Activated CD8-positive, alpha-beta memory T cell treated with anti-CD3 and anti-CD28 coated beads for 36 hours (primary cell): ENCODE measurements around the gene LYPD6B. TPM values are rescaled to one million over a fixed set of nuclear protein-coding genes. Genes with fewer than 3 reads are reported as not detected.

ENCODE experiments used
- CTCF ChIA-PET: fragments of 350-600 bp; sonication (Branson Sonifier 250); formaldehyde crosslinking; loops from one replicate; lab custom pipeline; 2021; ENCODE audit warnings: antibody characterized with exemption; lab: Charles Lee
- POLR2A ChIA-PET: fragments of 350-600 bp; sonication (Branson Sonifier 250); formaldehyde crosslinking; loops from one replicate; lab custom pipeline; 2021; ENCODE audit warnings: antibody characterized with exemption; lab: Charles Lee
- total RNA-seq, 2 experiments: library from RNA; stranded (reverse); gene quantifications; one replicate each; pipeline ENCODE4 v1.2.3, GENCODE V29; 2021

Gene LYPD6B
- total RNA-seq, 2 experiments from 2014 or later, result not detected

DNA sequence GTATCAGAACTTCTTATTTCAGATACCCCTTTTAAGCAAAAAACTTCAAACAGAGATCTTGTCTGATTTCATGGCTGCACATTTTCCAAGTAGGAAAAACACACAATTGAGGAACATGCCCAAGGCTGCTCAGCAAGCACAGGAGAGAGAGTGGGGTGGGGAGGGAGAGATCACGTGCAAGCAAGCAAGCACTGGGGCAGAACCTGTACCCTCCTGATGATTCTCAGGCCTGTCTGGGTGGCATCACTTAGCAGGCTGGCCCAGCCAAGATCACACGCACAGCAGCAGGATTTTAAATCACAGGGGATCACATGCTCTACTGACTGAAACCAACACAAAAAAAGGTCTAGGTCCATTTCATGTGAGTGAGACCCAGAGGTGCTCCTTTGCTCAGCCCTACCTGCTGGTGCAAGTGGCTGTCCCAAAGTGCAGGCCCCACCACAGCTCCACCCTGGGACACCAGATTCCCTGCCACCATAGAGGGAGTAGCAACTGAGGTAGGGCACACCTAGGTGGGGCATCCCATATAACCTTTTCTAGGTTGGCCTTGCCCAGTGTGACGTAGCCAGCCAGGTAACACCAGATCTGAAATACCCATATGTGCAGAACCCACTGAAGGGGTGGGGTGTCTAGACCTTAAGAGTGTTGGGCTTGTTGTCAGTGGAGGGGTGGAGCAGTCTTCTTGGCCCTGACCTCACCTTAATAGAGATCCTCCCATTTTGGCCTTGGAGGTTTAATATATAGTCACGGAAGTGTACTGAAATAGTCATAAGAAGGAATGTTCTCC is 1.8 kb upstream of the LYPD6B start:
- POLR2A ChIA-PET, result no interaction called here
- CTCF ChIA-PET, result no interaction called here

DNA sequence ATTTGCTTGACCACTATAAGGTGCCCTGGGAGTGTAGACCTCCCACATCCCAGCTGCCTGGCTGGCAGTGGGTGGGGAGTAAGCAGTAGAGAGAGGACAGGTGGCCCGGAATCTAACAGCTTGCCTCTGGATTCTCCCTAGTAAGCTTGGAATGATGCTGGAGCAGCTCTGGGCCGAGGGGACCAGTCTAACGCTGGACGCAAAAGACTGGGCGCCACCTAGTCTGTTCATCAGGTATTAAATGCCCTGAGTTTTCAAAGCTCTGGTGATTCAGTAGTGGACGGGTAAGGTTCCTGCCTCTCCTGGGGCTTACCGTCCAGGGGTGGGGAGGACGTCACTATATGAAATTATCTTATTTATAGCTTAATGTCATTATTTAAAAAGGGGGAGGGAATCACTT is 648 bp upstream of the LYPD6B start:
- POLR2A ChIA-PET, result no interaction called here
- CTCF ChIA-PET, result no interaction called here

DNA sequence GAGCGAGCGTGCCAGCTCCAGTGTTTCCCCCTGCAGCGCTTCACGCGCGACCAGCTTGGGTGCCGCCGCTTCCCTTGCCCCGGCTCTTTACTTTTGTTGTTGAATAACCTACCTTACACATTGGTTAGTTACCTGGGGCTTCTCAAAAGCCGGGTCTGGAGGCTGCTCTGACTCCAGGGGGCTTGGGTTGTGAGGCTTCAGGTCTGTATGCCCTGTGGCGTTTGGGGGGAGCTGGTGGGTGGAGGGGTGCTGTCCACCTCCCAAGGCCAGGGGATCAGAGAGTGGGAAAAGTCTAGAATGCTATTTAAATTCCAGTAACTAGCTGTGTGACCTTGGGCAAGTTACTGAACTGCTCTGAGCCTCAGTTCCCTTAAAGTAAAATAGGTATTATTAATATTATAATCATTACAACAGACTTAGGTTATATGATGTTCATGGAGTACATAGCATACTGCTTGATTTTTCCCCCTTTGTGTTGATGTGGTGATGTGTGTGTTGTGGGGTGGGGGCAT is 770 bp downstream of the LYPD6B start:
- CTCF ChIA-PET, result interaction anchor here (0.6 kb wide), 1 partner anchor 39 kb away, joined by 3 read pairs; no protein-coding TSS in a partner anchor
- POLR2A ChIA-PET, result no interaction called here

DNA sequence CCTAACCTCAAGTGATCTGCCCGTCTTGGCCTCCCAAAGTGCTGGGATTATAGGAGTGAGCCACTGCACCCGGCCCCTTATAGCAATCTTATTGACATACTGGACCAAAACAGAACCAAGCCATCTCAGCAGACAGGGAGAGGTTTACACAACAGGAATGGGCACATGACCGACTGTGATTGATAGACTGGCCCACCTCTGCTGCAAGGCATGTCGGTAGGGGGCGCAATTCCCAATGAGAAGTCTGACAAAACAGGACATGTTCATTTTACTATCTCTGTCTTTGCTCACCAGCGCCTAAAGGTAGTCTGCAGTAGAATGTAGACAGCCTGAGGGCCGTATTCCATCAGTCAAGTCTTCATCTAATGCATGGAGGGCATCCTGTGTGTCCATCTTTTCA is 2.0 kb downstream of the LYPD6B start:
- ChIA-PET POLR2A (interaction anchor here (0.7 kb wide), 1 partner anchor 310 kb away, joined by 3 read pairs; no protein-coding TSS in a partner anchor), CTCF (no interaction called here)

DNA sequence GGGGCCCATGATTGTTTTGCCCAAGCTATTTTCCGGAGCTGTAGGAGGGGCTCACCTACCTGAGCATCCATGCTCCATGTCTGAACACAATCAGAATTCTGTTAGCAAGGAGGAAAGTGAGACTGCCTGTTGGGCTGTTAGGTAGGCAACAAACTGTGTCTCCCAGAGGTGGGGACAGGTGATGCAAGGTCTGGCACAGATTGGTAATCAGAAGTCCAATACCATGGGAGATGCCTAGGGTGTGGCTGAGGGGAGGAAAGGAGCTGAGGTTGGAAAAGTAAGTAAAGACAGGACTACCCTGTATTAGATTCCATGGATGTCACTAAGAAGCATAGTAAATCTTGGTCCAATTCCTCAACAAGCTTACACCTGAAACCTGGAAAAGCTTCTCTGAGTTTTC is 3.0 kb downstream of the LYPD6B start:
- ChIA-PET CTCF (no interaction called here), POLR2A (no interaction called here)

DNA sequence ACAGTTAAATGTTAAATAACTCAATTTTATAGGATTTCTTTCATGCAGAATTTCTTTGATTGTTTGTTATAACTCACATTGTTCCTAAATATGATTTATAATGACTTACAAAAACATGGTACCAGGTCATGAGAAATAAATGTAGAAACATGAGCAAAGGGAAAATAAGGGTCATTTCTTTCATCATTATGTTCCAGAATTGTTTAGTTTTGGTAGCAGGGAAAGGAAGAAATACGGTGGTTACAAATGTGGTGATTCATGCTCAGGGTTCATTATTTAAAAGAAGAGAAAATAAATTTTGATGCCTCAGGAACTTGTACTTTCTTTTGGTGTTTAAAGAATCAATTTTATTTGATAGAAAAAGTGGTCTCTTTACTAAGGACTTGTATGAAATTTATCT is 4.4 kb downstream of the LYPD6B start:
- POLR2A ChIA-PET, result no interaction called here
- CTCF ChIA-PET, result no interaction called here

DNA sequence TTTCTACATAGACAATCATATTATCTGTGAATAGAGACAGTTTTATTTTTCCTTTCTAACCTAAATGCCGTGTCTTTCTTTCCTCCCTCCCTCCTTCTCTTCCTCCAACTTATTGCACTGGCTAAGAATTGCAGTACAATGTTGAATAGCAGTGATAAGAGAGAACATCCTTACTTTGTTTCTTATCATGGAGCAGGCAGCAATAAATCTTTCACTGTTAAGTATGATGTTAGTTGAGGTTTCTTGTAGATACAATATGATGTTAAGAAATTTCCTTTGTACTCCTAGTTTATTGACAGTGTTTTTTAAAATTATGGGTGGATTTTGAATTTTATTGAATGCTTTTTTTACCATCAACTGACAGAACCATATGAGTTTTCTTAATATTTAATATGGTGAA is 6.0 kb downstream of the LYPD6B start:
- CTCF ChIA-PET, result no interaction called here
- POLR2A ChIA-PET, result no interaction called here

DNA sequence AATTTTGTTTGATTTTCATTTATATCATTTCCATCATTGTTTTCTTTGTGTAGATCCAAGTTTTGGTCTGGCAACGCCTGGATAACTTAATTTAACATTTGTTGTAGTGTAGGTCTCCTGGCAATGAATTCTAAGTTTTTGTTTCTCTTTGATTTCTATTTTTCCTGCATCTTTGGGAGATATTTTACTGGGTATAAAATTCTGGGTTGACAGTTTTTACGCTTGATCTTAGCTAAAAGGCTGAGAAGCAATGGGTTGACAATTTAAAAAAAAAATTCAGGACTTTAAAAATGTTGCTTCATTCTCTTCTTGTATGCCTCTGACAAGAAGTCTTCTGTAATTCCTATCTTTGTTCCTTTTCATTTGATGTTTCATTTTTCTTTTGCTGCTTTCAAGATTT is 8.6 kb downstream of the LYPD6B start:
- ChIA-PET CTCF (no interaction called here), POLR2A (no interaction called here)

DNA sequence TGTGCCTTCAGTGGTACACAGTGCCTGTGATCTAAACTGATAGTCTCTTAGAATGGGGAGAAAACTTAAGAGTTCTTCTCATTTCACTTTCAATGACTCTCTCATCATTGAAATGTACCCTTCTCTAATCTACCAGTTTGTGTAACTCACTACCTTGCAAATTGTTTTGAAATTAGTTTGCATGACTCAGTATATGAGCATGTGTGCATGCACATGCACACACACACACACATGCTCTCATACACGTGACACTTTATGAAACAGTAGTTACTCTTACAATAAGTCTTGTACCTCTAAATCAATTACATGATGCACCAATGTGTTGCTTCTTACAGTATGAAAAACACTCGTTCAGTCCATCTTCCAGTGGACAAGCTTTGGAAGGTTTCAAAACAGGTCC is 10.6 kb downstream of the LYPD6B start:
- ChIA-PET POLR2A (no interaction called here), CTCF (no interaction called here)

DNA sequence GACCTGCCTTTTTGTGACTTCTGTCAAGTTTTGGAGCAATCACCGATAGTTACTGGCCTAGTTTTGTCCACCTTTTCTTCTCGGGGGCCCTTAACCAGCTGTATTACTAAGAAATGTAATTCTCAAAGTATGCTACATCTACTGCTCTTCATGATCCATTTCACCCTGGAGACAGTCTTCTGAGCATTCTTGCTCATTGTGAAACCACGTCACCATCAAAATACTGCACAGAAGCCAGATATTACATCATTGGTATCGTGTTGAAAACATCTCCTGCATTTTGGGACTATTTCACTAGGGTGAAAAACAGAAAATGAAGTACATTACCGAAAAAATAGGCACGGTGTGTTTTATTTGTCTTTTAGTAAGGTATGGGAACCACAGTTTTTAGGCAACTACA is 11.7 kb downstream of the LYPD6B start:
- CTCF ChIA-PET, result no interaction called here

DNA sequence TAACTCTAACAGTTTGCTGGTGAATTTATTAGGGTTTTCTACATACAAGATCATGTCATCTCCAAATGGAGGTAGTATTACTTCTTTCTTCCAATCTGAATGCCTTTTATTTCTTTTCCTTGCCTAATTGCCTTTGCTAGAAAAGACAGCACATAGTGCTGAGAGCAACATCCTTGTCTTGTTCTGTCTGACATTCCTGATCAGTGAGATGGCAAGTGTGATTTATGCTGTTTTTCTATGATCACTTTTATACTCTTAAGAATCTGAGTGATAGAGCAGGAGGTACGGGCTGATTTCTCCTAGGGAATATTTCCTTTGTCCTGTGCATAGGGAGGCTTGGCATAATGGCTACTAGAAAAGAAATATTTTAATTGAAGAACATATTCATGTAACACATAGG is 17.3 kb downstream of the LYPD6B start:
- POLR2A ChIA-PET, result no interaction called here
- CTCF ChIA-PET, result no interaction called here

More for the DNA sequence above, 11.7 kb downstream of the LYPD6B start:
- POLR2A ChIA-PET, result no interaction called here

DNA sequence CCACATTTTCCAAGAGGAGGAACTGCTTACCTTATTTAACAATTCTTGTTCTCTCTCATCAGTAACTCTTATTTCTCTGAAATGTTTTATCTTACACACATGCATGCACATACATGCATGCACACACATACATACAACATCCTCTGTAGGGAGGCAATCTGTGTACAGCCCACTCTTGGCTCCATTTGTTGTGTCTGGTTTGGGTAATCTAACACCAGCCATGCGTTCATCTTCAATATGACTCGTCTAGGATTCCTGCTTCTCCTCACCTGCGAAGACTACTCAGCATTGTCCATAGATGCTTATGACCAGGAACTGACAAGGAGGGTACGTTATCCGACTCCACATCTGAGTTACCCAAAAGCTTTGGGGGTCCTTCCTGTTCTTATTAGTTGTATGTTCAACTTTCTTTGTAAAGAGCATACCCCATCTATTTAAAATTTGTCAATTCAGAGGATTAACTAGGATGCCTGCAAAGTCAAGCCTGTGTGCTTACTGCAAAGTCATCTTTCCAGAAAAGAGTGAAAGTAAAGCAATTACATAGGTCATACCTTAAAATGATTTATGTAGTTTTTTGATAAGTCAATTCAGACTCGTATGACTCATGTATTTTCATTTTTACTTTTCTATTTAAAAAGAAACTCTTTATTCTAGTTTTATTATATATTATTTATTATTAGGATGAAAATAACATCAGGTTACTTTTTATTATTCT is 18.2 kb downstream of the LYPD6B start:
- POLR2A ChIA-PET, result no interaction called here

DNA sequence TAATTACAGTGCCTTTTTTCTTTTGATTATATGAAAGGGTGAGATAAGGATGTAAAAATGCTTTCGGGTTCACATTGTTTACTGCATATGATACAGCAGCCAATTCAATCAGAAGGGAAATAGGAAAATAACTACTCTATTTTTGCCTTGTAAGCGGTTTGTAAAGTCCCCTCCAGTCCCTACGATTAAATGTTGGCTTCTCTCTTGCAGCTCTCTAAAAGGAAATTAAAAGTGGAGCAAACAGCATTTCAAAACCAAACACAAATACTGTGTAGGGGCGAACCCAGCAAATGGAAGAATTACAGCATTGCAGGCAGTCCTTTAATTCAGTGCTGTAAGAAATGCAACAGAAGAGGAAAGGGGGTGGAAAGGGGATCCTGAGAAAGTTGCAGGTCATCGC is 18.9 kb downstream of the LYPD6B start:
- POLR2A ChIA-PET, result no interaction called here
- CTCF ChIA-PET, result no interaction called here

More for the DNA sequence above, 18.2 kb downstream of the LYPD6B start:
- CTCF ChIA-PET, result no interaction called here

DNA sequence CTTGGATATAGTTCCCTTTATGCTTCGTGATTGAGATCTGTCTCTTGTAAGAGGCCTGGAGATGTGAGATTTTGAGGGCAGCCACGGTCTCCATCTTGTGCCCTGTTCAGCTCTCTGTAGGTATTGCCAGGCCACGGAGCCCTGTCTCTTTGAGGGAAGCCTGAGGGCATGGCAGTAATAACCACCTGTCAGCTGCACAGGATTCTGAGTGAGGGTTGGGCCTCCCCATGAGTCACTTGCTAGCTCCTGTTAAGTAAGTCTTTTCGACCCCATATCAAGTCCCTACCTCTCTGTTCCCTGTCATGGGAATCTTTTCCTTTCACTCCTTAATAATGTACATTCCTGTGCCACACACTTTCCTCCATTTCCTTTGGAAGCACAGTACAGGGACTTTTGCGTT is 20.4 kb downstream of the LYPD6B start:
- POLR2A ChIA-PET, result no interaction called here
- CTCF ChIA-PET, result no interaction called here

DNA sequence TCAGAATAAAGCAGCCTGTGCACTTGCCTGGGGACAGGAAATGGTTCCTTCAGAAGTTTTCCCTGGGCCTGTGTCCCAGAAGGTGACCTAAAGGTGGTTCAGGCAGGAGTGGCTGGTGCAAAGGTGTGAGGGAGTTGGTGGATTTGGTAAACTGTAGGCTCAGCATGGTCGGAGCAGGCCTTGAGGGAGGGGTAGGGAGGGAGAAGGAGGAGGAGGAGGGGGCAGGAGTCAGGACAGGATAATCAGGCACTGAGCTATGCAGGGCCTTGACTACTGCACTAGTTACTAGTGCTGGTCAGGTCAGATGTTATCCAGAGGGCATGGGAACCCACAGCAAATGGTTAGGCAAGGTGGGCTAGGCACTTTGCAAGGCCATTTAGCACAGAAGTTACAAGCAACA is 21.3 kb downstream of the LYPD6B start:
- CTCF ChIA-PET, result no interaction called here
- POLR2A ChIA-PET, result no interaction called here

DNA sequence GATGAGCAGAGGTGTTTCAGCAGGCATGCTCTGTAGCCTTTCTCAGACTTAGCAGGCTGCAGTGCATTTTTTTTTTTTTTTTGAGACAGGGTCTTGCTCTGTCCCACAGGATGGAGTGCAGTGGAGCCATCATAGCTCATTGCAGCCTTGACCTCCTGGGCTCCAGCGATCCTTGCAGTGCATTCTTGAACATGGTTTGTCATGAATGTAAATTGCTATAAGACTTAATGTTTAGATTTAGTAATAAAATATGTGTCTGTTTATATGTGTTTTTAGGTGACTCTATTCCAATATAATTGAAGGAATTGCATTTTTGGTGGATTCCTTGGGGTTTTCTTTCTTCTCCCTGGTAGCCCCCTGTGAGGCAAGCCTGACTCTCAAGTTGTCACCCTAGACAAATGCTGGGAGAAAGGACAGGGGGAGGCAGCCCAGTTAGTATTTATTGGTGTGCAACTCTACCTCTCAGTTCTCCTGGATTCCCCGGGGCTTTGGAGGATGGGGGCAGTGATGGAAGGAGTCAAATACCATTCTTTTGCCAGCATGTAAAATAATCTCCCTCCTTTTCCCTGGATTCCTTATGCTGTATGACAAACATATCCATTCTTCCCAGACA is 22.7 kb downstream of the LYPD6B start:
- CTCF ChIA-PET, result no interaction called here
- POLR2A ChIA-PET, result no interaction called here

DNA sequence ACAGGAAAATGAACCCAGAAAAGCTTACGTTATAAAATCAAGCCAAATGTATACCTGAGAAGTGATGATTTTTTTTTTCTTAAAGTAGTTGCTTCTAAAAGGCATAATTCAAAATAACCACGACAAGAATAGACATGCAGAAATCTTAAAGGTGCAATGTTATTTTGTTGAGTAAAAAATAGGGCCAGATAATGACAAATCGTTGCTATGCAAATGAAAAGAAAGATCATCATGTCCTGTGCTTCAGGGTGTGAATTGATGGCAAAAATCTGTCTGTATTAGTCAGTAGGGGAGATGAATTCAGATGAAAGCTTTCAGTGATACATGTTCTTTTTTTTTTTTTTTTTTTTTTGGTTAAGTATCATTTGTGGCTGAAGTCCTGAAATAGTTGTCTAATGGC is 24.0 kb downstream of the LYPD6B start:
- POLR2A ChIA-PET, result no interaction called here
- CTCF ChIA-PET, result no interaction called here

DNA sequence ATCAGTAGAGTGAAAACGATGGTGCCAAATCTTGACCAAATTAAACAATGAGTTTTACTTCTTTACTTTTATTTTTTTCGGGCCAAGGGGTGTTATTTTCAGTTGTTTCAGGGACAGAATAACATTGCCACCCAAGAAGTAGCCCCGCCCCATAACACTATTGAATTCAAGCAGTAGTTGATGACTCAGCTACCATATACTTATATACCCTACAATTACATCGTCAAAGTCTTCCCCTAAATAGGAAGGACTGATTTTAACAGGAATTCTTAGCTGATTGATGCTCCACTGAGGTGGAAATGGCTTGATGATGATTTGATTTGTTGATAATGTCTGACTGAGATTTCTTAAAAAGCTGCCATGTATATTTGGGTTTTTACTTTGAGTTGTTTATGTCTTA is 24.7 kb downstream of the LYPD6B start:
- POLR2A ChIA-PET, result no interaction called here

DNA sequence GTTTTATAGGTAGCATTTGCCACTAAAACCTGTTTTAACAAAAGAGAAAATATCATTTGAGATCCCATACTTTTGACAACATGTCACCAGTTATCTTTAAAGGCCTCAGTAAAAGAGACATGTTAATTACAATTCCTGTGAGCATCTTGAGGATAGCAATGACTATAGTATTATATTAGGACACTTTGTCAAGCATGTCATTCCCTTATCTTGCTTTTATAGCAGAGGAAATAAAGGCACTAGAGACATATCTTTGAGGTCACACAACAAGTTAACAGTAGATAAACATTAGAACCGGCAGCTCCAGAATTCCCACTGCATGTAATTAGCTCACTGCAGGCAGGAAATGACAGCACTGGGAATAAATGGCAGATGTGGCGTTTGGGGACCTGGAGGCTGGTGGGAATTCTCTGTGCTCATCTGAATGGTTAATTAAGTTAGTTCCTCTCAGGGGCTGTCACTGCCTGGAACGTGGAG is 25.9 kb downstream of the LYPD6B start:
- ChIA-PET POLR2A (no interaction called here), CTCF (no interaction called here)

More for the DNA sequence above, 24.7 kb downstream of the LYPD6B start:
- CTCF ChIA-PET, result no interaction called here
